Colonic mucosa (tissue), 4 donors: ENCODE data around the gene MTHFR. TPM values are rescaled to one million over a fixed set of nuclear protein-coding genes. Genes with fewer than 3 reads are reported as not detected.

Experiments used
- DNase-seq: peaks from one replicate; pipeline ENCODE4 v3.0.0-alpha.2; 2020
- H3K27ac ChIP-seq: fragments of 200-600 bp; one replicate; pipeline ENCODE4 v1.8.0; 2021
- H3K27me3 ChIP-seq: fragments of 200-600 bp; one replicate; pipeline ENCODE4 v1.8.0; 2021
- H3K36me3 ChIP-seq: fragments of 200-600 bp; one replicate; pipeline ENCODE4 v1.8.0; 2021
- H3K4me1 ChIP-seq: fragments of 200-600 bp; one replicate; pipeline ENCODE4 v1.8.0; 2021; ENCODE audit warnings: mild to moderate bottlenecking
- H3K4me3 ChIP-seq: fragments of 200-600 bp; one replicate; pipeline ENCODE4 v1.8.0; 2021
- H3K9ac ChIP-seq, 2 donors: one replicate each; pipeline ENCODE4 v1.7.0; 2013; ENCODE audit warnings: control low read depth in 2 of 2, low read depth in 2 of 2, low read length in 2 of 2
- H3K9me3 ChIP-seq: fragments of 200-600 bp; one replicate; pipeline ENCODE4 v1.8.0; 2021
- CTCF ChIP-seq: fragments of 200-600 bp; IDR thresholded peaks from one replicate; pipeline ENCODE4 v1.8.0; 2022; ENCODE audit warnings: antibody characterized with exemption, mild to moderate bottlenecking
- intact Hi-C: fragments of 100-400 bp; cut with DNase I; formaldehyde crosslinking; loops from one replicate; pipeline ENCODE4 v1.14.1; 2022
- total RNA-seq, 2 donors: library from RNA; stranded (reverse); fragmentation: NEBNext Ultra II Directional in 1 of 2; extraction: Animal tissue kit (Norgen Biotek cat#: 25700) in 1 of 2; gene quantifications; one replicate each; pipeline ENCODE4 v1.2.1, GENCODE V29; 2021
- donor health status: healthy.
- donor health status: DM: no; HTN: no; CAD: no.
- donor health status: DM: no; HTN: no; CAD: no.

Gene MTHFR
- total RNA-seq, 2 donors from 2014 or later, result 23.8 to 30.4 TPM

- Histone ChIP-seq H3K27ac (no peak overlapping the region), H3K36me3 (peaks cover 27% of the 10 kb centered on the region), H3K9ac (no peak overlapping the region), H3K4me3 (no peak overlapping the region), H3K4me1 (no peaks in the 10 kb centered on the region), H3K27me3 (no peaks in the 10 kb centered on the region), H3K9me3 (no peaks in the 10 kb centered on the region)
- TF ChIP-seq CTCF, result no peak
- no peak for DNase-seq
- intact Hi-C loops, result no loop called here
These were observed 35.7 kb upstream of the MTHFR start for GRCh38 chr1:11841245-11842153.

GRCh38 chr1:11839727-11840705, 34.3 kb upstream of the MTHFR start:
- Histone ChIP-seq H3K36me3 (peaks cover 32% of the 10 kb centered on the region), H3K4me3 (no peak overlapping the region), H3K9me3 (no peaks in the 10 kb centered on the region), H3K9ac (no peak overlapping the region), H3K4me1 (no peaks in the 10 kb centered on the region), H3K27me3 (no peaks in the 10 kb centered on the region), H3K27ac (no peak overlapping the region)
- DNase-seq, result no peak
- no peak for TF ChIP-seq CTCF
- intact Hi-C loops, result loop anchor here (2.0 to 5.0 kb wide), 2 partner anchors 53 to 127 kb away; no protein-coding TSS in a partner anchor

- peaks cover 38% of the 10 kb centered on the region for H3K36me3 ChIP-seq
- peak; percentile 99 for TF ChIP-seq CTCF
- H3K9ac ChIP-seq, result no peak overlapping the region
- no peaks in the 10 kb centered on the region for H3K4me1 ChIP-seq
- peak; percentile 70 for DNase-seq
- intact Hi-C loops, result loop anchor here (2.0 to 5.0 kb wide), 2 partner anchors 54 to 129 kb away; no protein-coding TSS in a partner anchor
- H3K27ac ChIP-seq, result no peak overlapping the region
- H3K4me3 ChIP-seq, result no peak overlapping the region
- no peaks in the 10 kb centered on the region for H3K9me3 ChIP-seq
- H3K27me3 ChIP-seq, result no peaks in the 10 kb centered on the region
These were observed 32.8 kb upstream of the MTHFR start for GRCh38 chr1:11838349-11839272.

- intact Hi-C loops, result loop anchor here (2.0 to 5.0 kb wide), 2 partner anchors 55 to 129 kb away; no protein-coding TSS in a partner anchor
- Histone ChIP-seq H3K36me3 (peaks cover 38% of the 10 kb centered on the region), H3K27me3 (no peaks in the 10 kb centered on the region), H3K9me3 (no peaks in the 10 kb centered on the region), H3K27ac (no peak overlapping the region), H3K4me3 (no peak overlapping the region), H3K9ac (no peak overlapping the region), H3K4me1 (no peaks in the 10 kb centered on the region)
- no peak for DNase-seq
- no peak for TF ChIP-seq CTCF
These were observed 32.1 kb upstream of the MTHFR start for GRCh38 chr1:11837767-11838348.
